Body of pancreas (tissue), 4 donors: Measurements from ENCODE around the gene KCNK2. TPM values are rescaled to one million over a fixed set of nuclear protein-coding genes. Genes with fewer than 3 reads are reported as not detected.

Experiments
- ATAC-seq: fragments of 150-250 bp; one replicate; pipeline ENCODE4 v1.9.1; 2016
- DNase-seq, 4 donors: peaks; one replicate each; pipeline ENCODE4 v3.0.0-alpha.2; 2019
- H3K27ac ChIP-seq, 4 donors: fragments of 200-600 bp; sonication (generic); 1 replicate in 3 of 4; 2 replicates in 1 of 4; pipeline versions ENCODE4 v1.5.1 to v1.6.1; 2016 to 2019; ENCODE audit warnings: mild to moderate bottlenecking in 1 of 4, mixed read lengths in 1 of 4, moderate library complexity in 1 of 4
- H3K27me3 ChIP-seq, 2 donors: fragments of 200-600 bp; sonication (generic); one replicate each; pipeline ENCODE4 v1.6.0; 2016; ENCODE audit warnings: mild to moderate bottlenecking in 1 of 2
- H3K36me3 ChIP-seq, 2 donors: fragments of 200-600 bp; sonication (generic); replicated peaks in 1 of 2; 2 replicates each; pipeline ENCODE4 v1.5.1; 2016; ENCODE audit warnings: low read depth in 2 of 2; ENCODE audit not compliant: insufficient read depth in 1 of 2
- H3K4me1 ChIP-seq: fragments of 200-600 bp; sonication (generic); one replicate; pipeline ENCODE4 v1.6.0; 2016
- H3K4me3 ChIP-seq, 2 donors: fragments of 200-600 bp; sonication (generic); 1 replicate in 1 of 2; 2 replicates in 1 of 2; pipeline ENCODE4 v1.5.1; 2016 to 2019
- H3K9me3 ChIP-seq, 3 donors: fragments of 200-600 bp; sonication (generic); 1 replicate in 2 of 3; 2 replicates in 1 of 3; pipeline ENCODE4 v1.5.1; 2016
- POLR2A ChIP-seq, 3 donors: fragments of 450-650 bp; IDR thresholded peaks; one replicate each; pipeline ENCODE4 v1.6.1; 2016; ENCODE audit warnings: antibody characterized with exemption in 3 of 3, mild to moderate bottlenecking in 2 of 3
- WGBS, 2 donors: methylation state at CpG; one replicate each; pipeline ENCODE4 v1.1.5; 2017; 5-methylcytosine and 5-hydroxymethylcytosine counted together
- intact Hi-C: fragments of 100-400 bp; cut with DNase I; formaldehyde crosslinking; loops from one replicate; pipeline ENCODE4 v1.15.1; 2023
- total RNA-seq, 2 donors: library from RNA; depleted of rRNA; stranded (reverse); fragments of >200 nt; gene quantifications; one replicate each; pipeline ENCODE4 v1.1.0, GENCODE V29; 2016
- TF ChIP-seq, protein P1 (sequence below), 7 experiments: fragments of 450-650 bp in 4 of 7; fragments of 200-600 bp in 3 of 7; sonication (generic) in 3 of 7; IDR thresholded peaks; one replicate each; pipeline ENCODE4 v1.5.1; 2016 to 2019; ENCODE audit warnings: antibody characterized with exemption in 7 of 7

Gene KCNK2
- total RNA-seq, 2 donors from 2014 or later, result 1.6 TPM; not detected in 1

DNA sequence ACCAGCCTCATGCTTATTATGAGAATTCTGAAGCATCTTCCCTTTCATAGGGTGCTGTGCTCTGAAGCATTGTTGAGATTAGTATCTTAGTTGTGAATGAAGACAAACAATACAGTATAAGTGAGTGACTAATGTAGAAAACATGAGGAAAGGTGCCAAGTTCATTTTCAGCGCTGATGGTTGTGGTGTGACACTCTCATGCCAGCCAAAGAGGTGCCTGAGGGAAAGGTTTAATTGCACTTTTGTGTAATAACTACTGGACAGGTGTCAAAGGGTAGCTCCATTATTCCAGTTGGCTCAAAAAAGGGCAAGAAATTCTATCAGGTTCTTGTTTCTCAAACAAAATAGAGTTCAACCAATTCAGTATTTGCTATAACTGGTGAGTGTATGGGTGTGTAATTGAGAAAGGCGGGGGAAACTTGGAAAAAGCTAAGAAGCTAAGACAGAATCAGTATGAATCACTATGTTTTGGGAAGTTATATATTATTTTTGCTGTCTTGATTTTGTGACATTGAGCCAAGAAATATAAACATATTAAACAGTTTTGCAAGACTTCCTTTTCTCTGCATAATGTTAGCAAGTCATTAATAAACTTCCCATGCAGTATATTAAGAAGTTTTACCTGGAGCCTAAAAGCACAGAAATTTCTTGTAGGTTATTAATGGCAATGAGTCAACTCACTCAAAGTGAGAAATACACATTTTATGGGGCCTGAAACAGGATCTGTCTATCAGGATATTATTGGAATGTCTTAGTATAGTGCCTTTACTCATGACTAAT, 31.8 kb downstream of the KCNK2 start:
- no peaks in the 10 kb centered on the region for H3K9me3 ChIP-seq
- intact Hi-C loops, result no loop called here
- H3K4me1 ChIP-seq, result no peaks in the 10 kb centered on the region
- H3K27ac ChIP-seq, result no peak overlapping the region
- H3K27me3 ChIP-seq, result no peaks in the 10 kb centered on the region
- H3K4me3 ChIP-seq, result no peak overlapping the region
- ATAC-seq (no peak), DNase-seq (no peak)
- no peak for TF ChIP-seq POLR2A (IDR thresholded peaks at IDR 0.05)
- TF ChIP-seq, protein P1, sequence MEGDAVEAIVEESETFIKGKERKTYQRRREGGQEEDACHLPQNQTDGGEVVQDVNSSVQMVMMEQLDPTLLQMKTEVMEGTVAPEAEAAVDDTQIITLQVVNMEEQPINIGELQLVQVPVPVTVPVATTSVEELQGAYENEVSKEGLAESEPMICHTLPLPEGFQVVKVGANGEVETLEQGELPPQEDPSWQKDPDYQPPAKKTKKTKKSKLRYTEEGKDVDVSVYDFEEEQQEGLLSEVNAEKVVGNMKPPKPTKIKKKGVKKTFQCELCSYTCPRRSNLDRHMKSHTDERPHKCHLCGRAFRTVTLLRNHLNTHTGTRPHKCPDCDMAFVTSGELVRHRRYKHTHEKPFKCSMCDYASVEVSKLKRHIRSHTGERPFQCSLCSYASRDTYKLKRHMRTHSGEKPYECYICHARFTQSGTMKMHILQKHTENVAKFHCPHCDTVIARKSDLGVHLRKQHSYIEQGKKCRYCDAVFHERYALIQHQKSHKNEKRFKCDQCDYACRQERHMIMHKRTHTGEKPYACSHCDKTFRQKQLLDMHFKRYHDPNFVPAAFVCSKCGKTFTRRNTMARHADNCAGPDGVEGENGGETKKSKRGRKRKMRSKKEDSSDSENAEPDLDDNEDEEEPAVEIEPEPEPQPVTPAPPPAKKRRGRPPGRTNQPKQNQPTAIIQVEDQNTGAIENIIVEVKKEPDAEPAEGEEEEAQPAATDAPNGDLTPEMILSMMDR (IDR thresholded peaks at IDR 0.05), result no peak
- 48 to 74% methylated on average over 2 of the region's 2 CpGs for WGBS, 2 donors
- H3K36me3 ChIP-seq, result no peaks in the 10 kb centered on the region

- H3K4me3 ChIP-seq, result no peak overlapping the region
- H3K9me3 ChIP-seq, result no peaks in the 10 kb centered on the region
- no peaks in the 10 kb centered on the region for H3K36me3 ChIP-seq
- ATAC-seq (no peak), DNase-seq (no peak)
- H3K27me3 ChIP-seq, result no peaks in the 10 kb centered on the region
- TF ChIP-seq, protein P1 (IDR thresholded peaks at IDR 0.05), result no peak
- TF ChIP-seq POLR2A (IDR thresholded peaks at IDR 0.05), result no peak
- H3K27ac ChIP-seq, result no peak overlapping the region
- intact Hi-C loops, result no loop called here
- 82 to 100% methylated on average over 1 of the region's 1 CpG for WGBS, 2 donors
- H3K4me1 ChIP-seq, result no peaks in the 10 kb centered on the region
Observed at GRCh38 chr1:215115760-215116159, 33.2 kb downstream of the KCNK2 start.

DNA sequence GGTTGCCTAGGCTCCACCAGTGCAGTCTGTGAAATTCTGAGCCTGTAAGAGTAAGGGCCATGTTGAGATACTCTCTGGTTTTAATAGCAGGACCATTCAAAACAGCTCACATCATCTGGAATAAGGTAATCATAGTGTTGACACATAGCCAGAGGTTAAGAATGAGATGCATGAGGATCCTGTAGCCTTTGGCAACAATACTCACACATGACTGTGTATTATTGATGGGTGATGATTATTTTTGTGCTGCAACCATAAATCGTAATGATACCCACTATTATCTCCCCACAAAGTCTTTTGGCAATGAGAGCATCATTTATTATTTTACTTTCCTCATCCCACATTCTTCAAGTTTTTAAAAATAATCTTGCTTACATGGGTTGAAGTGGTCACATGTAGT, 35.5 kb downstream of the KCNK2 start:
- no peak for DNase-seq
- Histone ChIP-seq H3K9me3 (no peaks in the 10 kb centered on the region), H3K4me3 (no peak overlapping the region), H3K27ac (no peak overlapping the region), H3K27me3 (no peaks in the 10 kb centered on the region), H3K4me1 (no peaks in the 10 kb centered on the region), H3K36me3 (no peaks in the 10 kb centered on the region)
- ATAC-seq, result no peak
- 26 to 45% methylated on average over 1 of the region's 1 CpG for WGBS, 2 donors
- TF ChIP-seq POLR2A (IDR thresholded peaks at IDR 0.05), result no peak
- intact Hi-C loops, result no loop called here

DNA sequence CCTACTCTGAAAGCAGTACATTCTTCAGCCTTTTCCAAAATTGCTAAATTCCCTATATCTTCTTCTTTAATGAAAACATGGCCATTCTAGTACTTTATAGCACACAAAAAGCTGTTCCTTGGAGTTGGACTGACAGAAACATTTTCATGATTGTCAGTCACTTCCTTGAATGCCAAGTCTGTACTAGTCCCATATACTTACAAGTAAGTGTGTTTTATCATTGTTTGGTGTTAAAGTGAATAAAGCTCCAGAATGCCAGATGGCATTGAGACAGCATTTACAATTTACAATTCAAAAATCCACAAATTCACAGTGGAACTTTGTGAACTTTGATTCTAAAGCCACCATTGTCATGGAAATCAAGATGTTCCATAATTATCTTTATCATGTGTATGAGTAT, 36.5 kb downstream of the KCNK2 start:
- H3K27me3 ChIP-seq, result no peaks in the 10 kb centered on the region
- DNase-seq, result no peak
- no peaks in the 10 kb centered on the region for H3K4me1 ChIP-seq
- H3K36me3 ChIP-seq, result no peaks in the 10 kb centered on the region
- H3K4me3 ChIP-seq, result no peak overlapping the region
- intact Hi-C loops, result no loop called here
- H3K27ac ChIP-seq, result no peak overlapping the region
- TF ChIP-seq, protein P1 (IDR thresholded peaks at IDR 0.05), result no peak
- TF ChIP-seq POLR2A (IDR thresholded peaks at IDR 0.05), result no peak
- ATAC-seq, result no peak
- H3K9me3 ChIP-seq, result no peaks in the 10 kb centered on the region

GRCh38 chr1:215119719-215120365, 37.3 kb downstream of the KCNK2 start:
- DNase-seq (no peak), ATAC-seq (peak; percentile 30)
- no peaks in the 10 kb centered on the region for H3K36me3 ChIP-seq
- H3K27ac ChIP-seq, result no peak overlapping the region
- no peaks in the 10 kb centered on the region for H3K4me1 ChIP-seq
- H3K9me3 ChIP-seq, result no peaks in the 10 kb centered on the region
- 40 to 42% methylated on average over 3 of the region's 3 CpGs for WGBS, 2 donors
- TF ChIP-seq, protein P1 (IDR thresholded peaks at IDR 0.05), result no peak
- TF ChIP-seq POLR2A (IDR thresholded peaks at IDR 0.05), result no peak
- no peak overlapping the region for H3K4me3 ChIP-seq
- no peaks in the 10 kb centered on the region for H3K27me3 ChIP-seq
- intact Hi-C loops, result no loop called here
